Pancreas (tissue), 10 donors: ENCODE data around the gene CCDC63. TPM values are rescaled to one million over a fixed set of nuclear protein-coding genes. Genes with fewer than 3 reads are reported as not detected.

Experiments
- ATAC-seq, 4 donors: fragments of 200-7000 bp; cut with Tn5 transposase; one replicate each; pipeline versions ENCODE4 v1.8.0 to v1.9.1; 2020; ENCODE audit warnings: mild to moderate bottlenecking in 4 of 4, moderate library complexity in 4 of 4
- DNase-seq, 6 donors: peaks; one replicate each; pipeline ENCODE4 v3.0.0-alpha.2; 2020
- FAIRE-seq: peaks from 2 replicates; lab custom pipeline; 2012; peaks lifted over from hg19 to GRCh38; lab: Jason Lieb, UNC
- H3K27ac ChIP-seq, 4 donors: fragments of 200-600 bp; sonication (generic); 1 replicate in 3 of 4; 2 replicates in 1 of 4; pipeline versions ENCODE4 v1.5.0 to v1.8.0; 2020
- H3K27me3 ChIP-seq, 4 donors: fragments of 200-600 bp; one replicate each; pipeline ENCODE4 v1.8.0; 2021
- H3K36me3 ChIP-seq, 3 donors: fragments of 200-600 bp; sonication (generic) in 1 of 3; one replicate each; pipeline versions ENCODE4 v1.5.0 to v1.8.0; 2020 to 2021
- H3K4me1 ChIP-seq, 3 donors: fragments of 200-600 bp; one replicate each; pipeline ENCODE4 v1.8.0; 2021
- H3K4me3 ChIP-seq, 4 donors: fragments of 200-600 bp; sonication (generic) in 2 of 4; one replicate each; pipeline versions ENCODE4 v1.5.0 to v1.8.0; 2020 to 2021
- H3K9me3 ChIP-seq, 4 donors: fragments of 200-600 bp; one replicate each; pipeline ENCODE4 v1.8.0; 2021
- CTCF ChIP-seq, 4 donors: fragments of 200-600 bp; sonication (generic) in 3 of 4; IDR thresholded peaks; one replicate each; pipeline versions ENCODE4 v1.5.0 to v1.8.0; 2021; ENCODE audit warnings: antibody characterized with exemption in 4 of 4
- WGBS, 2 donors: extraction: QIAGEN DNeasy Blood & Tissue Kit; methylation state at CpG; one replicate each; pipeline ENCODE4 v1.1.7; 2013; 5-methylcytosine and 5-hydroxymethylcytosine counted together
- intact Hi-C, 3 donors: fragments of 100-400 bp; cut with DNase I; formaldehyde crosslinking; loops; one replicate each; pipeline versions ENCODE4 v1.11.1 to v1.14.2; 2022
- polyA plus RNA-seq, 2 donors: library from polyadenylated mRNA; stranded (reverse); fragments of 200-250 nt; gene quantifications; one replicate each; pipeline ENCODE4 v1.2.3, GENCODE V29; 2013
- total RNA-seq, 6 donors: library from RNA; stranded (reverse); fragmentation: NEBNext Ultra II Directional in 4 of 6; extraction: Animal tissue kit (Norgen Biotek cat#: 25700) in 4 of 6; gene quantifications; one replicate each; pipeline versions ENCODE4 v1.2.1 to v1.2.4, GENCODE V29; 2021 to 2023
- donor health status: healthy with polysubstance abuse.
- donor health status: DM: no; HTN: no; CAD: no; lungs with moderate emphysema.
- donor health status: DM: no; HTN: no; CAD: no.
- donor health status: control.
- donor health status: control.
- donor health status: Bipolar disorder and iron deficiency.
- donor health status: DM: yes; HTN: yes; CAD: no.
- donor health status: DM: no; HTN: no; CAD: no.
- donor health status: DM: no; HTN: no; CAD: no.
- donor health status: DM: yes; HTN: yes; CAD: no.

CCDC63 gene
- total and polyA plus RNA-seq, 8 donors: not detected

- DNase-seq (no peak), FAIRE-seq (no peak), ATAC-seq (no peak)
- Histone ChIP-seq H3K27ac (no peak overlapping the region), H3K4me3 (no peak overlapping the region), H3K36me3 (no peaks in the 10 kb centered on the region), H3K27me3 (no peaks in the 10 kb centered on the region), H3K4me1 (no peaks in the 10 kb centered on the region), H3K9me3 (no peaks in the 10 kb centered on the region)
- WGBS, 2 donors: 28 to 47% methylated on average over 1 of the region's 1 CpG
- TF ChIP-seq CTCF (IDR thresholded peaks at IDR 0.05): no peak
- intact Hi-C loops: no loop called here
Measured at GRCh38 chr12:110816779-110817178, 30.0 kb upstream of the CCDC63 start.

GRCh38 chr12:110818511-110818910, 28.3 kb upstream of the CCDC63 start:
- ATAC-seq: no peak
- WGBS, 2 donors: 80 to 87% methylated on average over 5 of the region's 5 CpGs

GRCh38 chr12:110819150-110819549, 27.6 kb upstream of the CCDC63 start:
- intact Hi-C loops: no loop called here
- no peaks in the 10 kb centered on the region for H3K27me3 ChIP-seq
- no peak for FAIRE-seq
- no peak overlapping the region for H3K4me3 ChIP-seq
- no peak for DNase-seq
- no peaks in the 10 kb centered on the region for H3K4me1 ChIP-seq
- 84 to 87% methylated on average over 3 of the region's 3 CpGs for WGBS, 2 donors
- H3K36me3 ChIP-seq: no peaks in the 10 kb centered on the region
- no peak overlapping the region for H3K27ac ChIP-seq
- TF ChIP-seq CTCF (IDR thresholded peaks at IDR 0.05): no peak
- no peak for ATAC-seq
- no peaks in the 10 kb centered on the region for H3K9me3 ChIP-seq

More at GRCh38 chr12:110818511-110818910, 28.3 kb upstream of the CCDC63 start:
- Histone ChIP-seq H3K36me3 (no peaks in the 10 kb centered on the region), H3K27me3 (no peaks in the 10 kb centered on the region), H3K27ac (no peak overlapping the region), H3K9me3 (no peaks in the 10 kb centered on the region), H3K4me3 (no peak overlapping the region), H3K4me1 (no peaks in the 10 kb centered on the region)
- TF ChIP-seq CTCF (IDR thresholded peaks at IDR 0.05): no peak
- intact Hi-C loops: no loop called here
- DNase-seq: no peak
- FAIRE-seq: no peak

- no peaks in the 10 kb centered on the region for H3K4me1 ChIP-seq
- intact Hi-C loops: no loop called here
Measured at GRCh38 chr12:110819646-110820045, 27.1 kb upstream of the CCDC63 start.

More at GRCh38 chr12:110819646-110820045, 27.1 kb upstream of the CCDC63 start:
- Histone ChIP-seq H3K4me3 (no peak overlapping the region), H3K27ac (no peak overlapping the region), H3K36me3 (no peaks in the 10 kb centered on the region), H3K9me3 (no peaks in the 10 kb centered on the region), H3K27me3 (no peaks in the 10 kb centered on the region)
- DNase-seq: no peak
- no peak for FAIRE-seq
- TF ChIP-seq CTCF (IDR thresholded peaks at IDR 0.05): no peak
- ATAC-seq: no peak
- WGBS, 2 donors: 73 to 83% methylated on average over 5 of the region's 5 CpGs
